Keratinocyte (primary cell): ENCODE results near the gene DOCK1. TPM values are rescaled to one million over a fixed set of nuclear protein-coding genes. Genes with fewer than 3 reads are reported as not detected.

Experiments
- DNase-seq: peaks from one replicate; pipeline ENCODE4 v3.0.0-alpha.2; 2011; ENCODE audit warnings: low read depth, missing footprints, low spot score
- FAIRE-seq: peaks from 2 replicates; lab custom pipeline; 2011; peaks lifted over from hg19 to GRCh38; lab: Jason Lieb, UNC
- H2AFZ ChIP-seq: 2 replicates; pipeline ENCODE4 v1.6.0; 2012; ENCODE audit warnings: low read length, control low read depth, inconsistent platforms; ENCODE audit not compliant: control insufficient read depth
- H3K27ac ChIP-seq: 2 replicates; pipeline ENCODE4 v1.5.1; 2011; ENCODE audit warnings: low read length; ENCODE audit not compliant: control insufficient read depth, insufficient read depth
- H3K27me3 ChIP-seq: 3 replicates; pipeline ENCODE4 v1.6.0; 2011; ENCODE audit warnings: low read length; ENCODE audit not compliant: control insufficient read depth, insufficient read depth; ENCODE audit errors: extremely low read depth
- H3K36me3 ChIP-seq, 2 experiments: 2 replicates in 1 of 2; 3 replicates in 1 of 2; pipeline ENCODE4 v1.5.1; 2011; ENCODE audit warnings: low read length in 2 of 2, mild to moderate bottlenecking in 1 of 2; ENCODE audit not compliant: control insufficient read depth in 2 of 2, insufficient read depth in 2 of 2; ENCODE audit errors: extremely low read depth in 1 of 2
- H3K4me1 ChIP-seq: 3 replicates; pipeline ENCODE4 v1.5.1; 2011; ENCODE audit warnings: low read length; ENCODE audit not compliant: control insufficient read depth, insufficient read depth; ENCODE audit errors: extremely low read depth
- H3K4me2 ChIP-seq: 3 replicates; pipeline ENCODE4 v1.6.0; 2011; ENCODE audit warnings: low read depth, low read length; ENCODE audit not compliant: control insufficient read depth, insufficient read depth; ENCODE audit errors: extremely low read depth
- H3K4me3 ChIP-seq, 3 experiments: fragments of 200-600 bp in 1 of 3; sonication (generic) in 1 of 3; 2 replicates in 2 of 3; 3 replicates in 1 of 3; pipeline ENCODE4 v1.5.1; 2011 to 2016; ENCODE audit warnings: low read length in 3 of 3, mild to moderate bottlenecking in 3 of 3, control low read depth in 2 of 3, inconsistent platforms in 1 of 3, low read depth in 1 of 3, mixed read lengths in 1 of 3, mixed run types in 1 of 3, moderate library complexity in 1 of 3; ENCODE audit not compliant: control insufficient read depth in 2 of 3, insufficient read depth in 2 of 3; ENCODE audit errors: extremely low read depth in 1 of 3
- H3K79me2 ChIP-seq: 2 replicates; pipeline ENCODE4 v1.6.0; 2012; ENCODE audit warnings: low read length; ENCODE audit not compliant: control insufficient read depth, insufficient read depth
- H3K9ac ChIP-seq: 3 replicates; pipeline ENCODE4 v1.6.0; 2011; ENCODE audit warnings: low read length; ENCODE audit not compliant: control insufficient read depth, insufficient read depth; ENCODE audit errors: extremely low read depth
- H3K9me1 ChIP-seq: 3 replicates; pipeline ENCODE4 v1.6.0; 2011; ENCODE audit warnings: low read length; ENCODE audit not compliant: control insufficient read depth, insufficient read depth; ENCODE audit errors: extremely low read depth
- H3K9me3 ChIP-seq: 2 replicates; pipeline ENCODE4 v1.5.1; 2012; ENCODE audit warnings: low read depth, low read length; ENCODE audit not compliant: control insufficient read depth
- H4K20me1 ChIP-seq: 3 replicates; pipeline ENCODE4 v1.6.0; 2011; ENCODE audit warnings: low read length; ENCODE audit not compliant: control insufficient read depth, insufficient read depth; ENCODE audit errors: extremely low read depth
- CTCF ChIP-seq, 3 experiments: IDR thresholded peaks in 1 of 3; conservative IDR thresholded peaks in 1 of 3; optimal IDR thresholded peaks in 1 of 3; 2 replicates in 2 of 3; 3 replicates in 1 of 3; pipeline versions ENCODE3 to v1.5.1; 2011; ENCODE audit warnings: low read length in 3 of 3, mild to moderate bottlenecking in 3 of 3, moderate library complexity in 2 of 3, control low read depth in 1 of 3, inconsistent platforms in 1 of 3; ENCODE audit not compliant: insufficient read depth in 2 of 3; ENCODE audit errors: extremely low read depth in 1 of 3
- EZH2 ChIP-seq: IDR thresholded peaks from one replicate; pipeline ENCODE4 v1.6.1; 2012; ENCODE audit warnings: inconsistent platforms, mild to moderate bottlenecking, low read length, moderate library complexity
- dilution Hi-C: fragments of 300-500 bp; cut with MboI; formaldehyde crosslinking; loops from one replicate; pipeline ENCODE4 v1.7.0; 2020; ENCODE audit warnings: low sequenced_read_pairs; ENCODE audit not compliant: extremely low pct_ligation_motif_present
- polyA plus RNA-seq, 5 experiments: library from polyadenylated mRNA; depleted of rRNA in 3 of 5; stranded (reverse) in 3 of 5; stranded (forward) in 1 of 5; unstranded in 1 of 5; fragments of >200 nt; gene quantifications; 1 replicate in 1 of 5; 2 replicates in 3 of 5; 3 replicates in 1 of 5; pipeline versions ENCODE4 v1.2.1 to v1.2.3, GENCODE V29; 2011 to 2012; ENCODE audit warnings: missing spikeins in 2 of 5, low read depth in 1 of 5, low replicate concordance in 1 of 5

The DOCK1 gene
- polyA plus RNA-seq, 1 donor (not counting 4 experiments of a cell fraction or from before 2014, with no cell fraction given), result 15.7 TPM

GRCh38 chr10:127089446-127089845, 184.2 kb downstream of the DOCK1 start:
- no peak overlapping the region for H2AFZ ChIP-seq
- dilution Hi-C loops, result no loop called here
- FAIRE-seq, result no peak
- H3K27ac ChIP-seq, result no peak overlapping the region
- H3K4me3 ChIP-seq, result no peak overlapping the region
- H3K79me2 ChIP-seq, result no peaks in the 10 kb centered on the region
- TF ChIP-seq CTCF (optimal IDR thresholded peaks at IDR 0.05 in 1 of 3, IDR thresholded peaks at IDR 0.05 in 1 of 3, conservative IDR thresholded peaks at IDR 0.05 in 1 of 3; ENCODE audit: extremely low read depth in 1 of 3, insufficient read depth in 2 of 3, low read length in 3 of 3) (no peak), EZH2 (no peak)
- no peaks in the 10 kb centered on the region for H3K9me1 ChIP-seq
- no peak for DNase-seq
- no peaks in the 10 kb centered on the region for H3K27me3 ChIP-seq
- no peaks in the 10 kb centered on the region for H3K4me1 ChIP-seq
- no peaks in the 10 kb centered on the region for H3K9me3 ChIP-seq
- H3K36me3 ChIP-seq, result peaks cover 5 to 9% of the 10 kb centered on the region in 2 experiments
- no peak overlapping the region for H3K9ac ChIP-seq
- no peak overlapping the region for H3K4me2 ChIP-seq
- no peaks in the 10 kb centered on the region for H4K20me1 ChIP-seq

DNA sequence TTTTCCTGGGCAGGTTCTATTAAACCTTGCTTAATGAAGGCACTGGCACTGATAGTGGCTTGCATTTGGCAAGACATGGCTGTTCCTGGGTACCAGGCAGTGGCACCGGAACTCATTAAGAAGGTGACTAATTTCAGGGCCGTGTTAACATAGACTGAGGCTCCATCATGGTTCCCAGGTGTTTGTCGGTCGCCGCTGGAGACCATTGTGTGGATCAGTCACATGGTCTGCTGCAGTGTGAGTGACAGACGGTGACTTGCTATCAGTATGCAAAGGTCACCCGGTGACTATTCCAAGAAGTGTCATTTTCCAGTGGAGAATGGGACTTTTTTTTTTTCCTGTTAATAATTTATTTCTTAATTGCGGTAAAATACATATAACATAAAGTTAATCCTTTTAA, 184.9 kb downstream of the DOCK1 start:
- H3K4me2 ChIP-seq, result no peak overlapping the region
- no peaks in the 10 kb centered on the region for H3K4me1 ChIP-seq
- H3K9ac ChIP-seq, result no peak overlapping the region
- H2AFZ ChIP-seq, result no peak overlapping the region
- H3K79me2 ChIP-seq, result no peaks in the 10 kb centered on the region
- no peak for FAIRE-seq
- peaks cover 5 to 11% of the 10 kb centered on the region in 2 experiments for H3K36me3 ChIP-seq
- no peak overlapping the region for H3K4me3 ChIP-seq
- H3K9me3 ChIP-seq, result no peaks in the 10 kb centered on the region
- TF ChIP-seq EZH2, result no peak
- H3K9me1 ChIP-seq, result no peaks in the 10 kb centered on the region
- H3K27ac ChIP-seq, result no peak overlapping the region
- H4K20me1 ChIP-seq, result no peaks in the 10 kb centered on the region
- H3K27me3 ChIP-seq, result no peaks in the 10 kb centered on the region
- no peak for DNase-seq
- dilution Hi-C loops, result no loop called here

DNA sequence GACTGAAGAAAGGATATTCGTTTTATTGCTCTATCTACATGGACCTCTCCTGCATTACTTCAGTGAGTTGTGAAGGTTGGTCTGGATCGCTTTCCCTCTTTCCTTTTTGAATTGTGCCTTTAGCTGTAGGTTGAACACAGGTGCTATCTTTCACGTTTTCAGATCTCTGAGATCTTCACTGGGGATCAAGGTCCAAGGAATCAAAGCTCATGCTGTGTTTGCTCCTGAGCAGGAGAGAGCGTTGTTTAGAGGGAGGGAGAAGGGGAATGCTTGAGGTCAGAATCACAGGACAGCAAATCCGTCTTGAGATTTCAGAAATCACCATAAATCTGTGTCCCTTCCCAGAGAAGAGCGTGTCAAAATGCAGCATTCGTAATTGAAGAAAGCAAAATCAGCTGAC, 186.1 kb downstream of the DOCK1 start:
- no peaks in the 10 kb centered on the region for H3K9me1 ChIP-seq
- FAIRE-seq (no peak), DNase-seq (no peak)
- TF ChIP-seq EZH2, result no peak
- no peak for TF ChIP-seq CTCF (optimal IDR thresholded peaks at IDR 0.05 in 1 of 3, IDR thresholded peaks at IDR 0.05 in 1 of 3, conservative IDR thresholded peaks at IDR 0.05 in 1 of 3; ENCODE audit: extremely low read depth in 1 of 3, insufficient read depth in 2 of 3, low read length in 3 of 3)
- H3K27me3 ChIP-seq, result no peaks in the 10 kb centered on the region
- H3K9me3 ChIP-seq, result no peaks in the 10 kb centered on the region
- H3K27ac ChIP-seq, result no peak overlapping the region
- H3K4me3 ChIP-seq, result no peak overlapping the region
- no peaks in the 10 kb centered on the region for H3K4me1 ChIP-seq
- H3K36me3 ChIP-seq, result peaks cover 5 to 16% of the 10 kb centered on the region in 2 experiments
- no peak overlapping the region for H3K4me2 ChIP-seq
- dilution Hi-C loops, result no loop called here
- H3K79me2 ChIP-seq, result no peaks in the 10 kb centered on the region
- H2AFZ ChIP-seq, result no peak overlapping the region
- H3K9ac ChIP-seq, result no peak overlapping the region
- H4K20me1 ChIP-seq, result no peaks in the 10 kb centered on the region
